NCI-H748 treated with DMSO at 0.1 percent for 48 hours (cell line): Measurements from ENCODE around the gene KRTAP12-2.

Experiments
- DNase-seq: peaks from one replicate; lab custom pipeline; 2025; lab: John Stamatoyannopoulos, UW

KRTAP12-2 gene

DNA sequence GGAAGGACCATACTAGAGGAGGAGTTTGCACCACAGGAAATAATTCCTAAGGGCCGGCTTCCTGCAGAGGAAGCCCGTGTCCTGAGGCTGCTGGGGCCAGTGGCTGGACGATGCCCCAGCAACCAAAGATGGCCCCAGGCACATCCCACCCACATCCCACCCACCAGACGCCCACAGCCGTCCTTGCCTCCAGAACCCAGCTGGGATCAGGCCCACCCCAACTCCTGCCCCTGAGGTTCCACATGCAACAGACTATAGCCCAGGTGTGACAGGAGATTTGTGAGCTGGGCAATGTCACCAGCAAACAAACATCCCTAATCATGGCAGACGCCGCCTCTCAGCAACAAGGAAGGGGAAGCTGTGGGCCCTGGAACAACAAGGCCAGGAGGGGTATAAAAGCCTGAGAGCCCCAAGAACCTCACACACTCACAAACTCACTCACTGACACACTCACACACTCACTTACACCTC, 40.0 kb downstream of the KRTAP12-2 start, which contains the start of gene KRTAP10-9:
Gene KRTAP10-9, plus strand, starts transcription at position 421 of the 471 bp plus-strand sequence. CDS start 79 bp downstream, outside the sequence.
- DNase-seq: no peak

DNA sequence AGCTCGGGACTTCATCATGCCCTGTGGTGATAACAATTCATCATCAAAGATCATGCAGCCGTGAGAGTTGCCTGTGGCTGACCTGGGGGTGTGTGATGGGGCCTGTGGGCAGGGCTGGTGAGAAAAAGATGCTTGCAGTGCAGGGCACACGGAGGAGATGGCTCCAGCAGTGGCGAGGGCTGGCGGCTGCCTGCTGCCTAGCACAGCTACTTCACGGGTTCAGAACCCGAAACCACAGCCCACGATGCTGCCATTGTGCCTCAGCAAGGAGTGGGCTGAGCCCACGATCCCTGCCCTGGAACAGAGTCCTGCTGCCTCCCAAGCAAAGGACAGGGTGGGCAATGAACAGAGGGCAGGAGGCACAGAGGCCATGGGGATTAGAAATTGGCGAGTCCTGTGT, 40.5 kb downstream of the KRTAP12-2 start:
- no peak for DNase-seq

DNA sequence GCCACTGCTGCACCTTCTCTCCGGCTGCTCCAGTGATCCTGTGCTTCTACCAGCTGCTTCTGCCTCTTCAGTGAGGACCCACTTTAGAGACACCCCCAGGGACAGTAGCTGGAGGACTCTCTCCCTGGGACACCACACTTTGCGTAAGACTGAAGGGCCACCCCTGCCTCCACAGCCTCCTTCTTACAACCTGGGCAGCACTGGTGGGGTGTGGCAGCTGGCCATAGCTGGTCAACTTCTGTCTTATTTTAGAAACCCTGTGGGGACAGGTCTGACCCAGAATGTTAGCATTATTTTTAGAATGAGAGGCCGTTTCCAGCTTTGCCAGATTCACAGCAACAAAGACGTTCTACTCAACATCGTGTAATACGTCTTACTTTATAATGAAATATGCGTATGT, 41.0 kb downstream of the KRTAP12-2 start:
- DNase-seq: no peak

DNA sequence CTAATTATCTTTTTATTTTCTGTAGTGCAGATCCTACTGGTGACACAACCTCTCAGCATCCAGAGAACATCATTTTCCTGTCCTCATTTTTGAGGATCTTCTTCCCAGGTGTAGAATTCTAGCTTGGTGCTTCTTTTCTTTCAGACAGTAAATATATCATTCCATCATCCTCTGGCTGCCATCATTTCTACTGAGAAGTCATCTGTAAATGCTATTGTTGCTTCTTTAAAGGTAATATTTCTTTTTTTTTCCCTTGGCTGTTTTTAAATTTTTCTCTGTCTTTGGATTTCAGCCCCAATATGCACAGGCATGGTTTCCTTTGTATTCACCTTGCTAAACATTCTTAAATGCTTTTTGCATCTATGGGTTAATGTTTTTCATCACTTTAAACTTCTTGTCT, 43.2 kb downstream of the KRTAP12-2 start:
- DNase-seq: no peak

DNA sequence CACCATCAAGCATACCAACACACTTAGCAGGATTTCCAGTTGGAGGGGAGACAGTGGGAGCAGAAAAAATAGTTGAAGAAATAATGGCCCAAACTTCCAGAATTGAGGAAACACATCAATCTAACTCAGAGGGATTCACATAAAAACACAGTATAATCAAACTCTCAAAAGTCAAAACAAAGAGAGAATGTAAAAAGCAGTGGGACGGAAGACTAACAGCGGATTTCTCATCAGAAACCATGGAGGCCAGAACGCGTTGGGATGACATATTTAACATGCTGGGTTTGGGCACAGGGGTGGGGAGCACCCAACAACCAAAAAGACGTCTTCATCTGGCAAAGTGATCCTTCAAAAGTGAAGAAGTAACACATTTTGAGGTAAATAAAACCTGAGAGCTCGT, 46.8 kb downstream of the KRTAP12-2 start:
- DNase-seq: no peak

- DNase-seq: no peak
Observed at GRCh38 chr21:44618909-44619308, 47.8 kb downstream of the KRTAP12-2 start.

- DNase-seq: no peak
Observed at GRCh38 chr21:44618504-44618903, 48.2 kb downstream of the KRTAP12-2 start.

DNA sequence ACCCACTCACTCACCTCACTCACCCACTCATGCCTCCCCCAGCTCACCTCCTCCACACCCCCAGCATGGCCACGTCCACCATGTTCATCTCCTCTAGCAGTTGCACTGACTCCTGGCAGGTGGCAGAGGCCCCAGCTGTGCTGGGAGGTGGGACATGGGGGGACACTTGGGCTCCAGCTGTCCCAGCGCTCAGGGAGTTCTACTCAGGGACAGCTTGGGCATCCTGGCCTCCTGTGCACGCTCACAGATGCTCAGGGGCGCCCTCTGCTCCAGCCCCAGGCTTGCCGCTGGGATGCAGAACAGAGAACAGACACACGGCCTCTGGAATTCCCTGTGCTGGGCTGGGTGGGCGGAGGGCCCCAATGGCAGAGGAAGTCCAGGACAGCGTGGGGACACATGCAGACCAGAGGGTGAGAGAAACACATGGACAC, 49.6 kb downstream of the KRTAP12-2 start:
- DNase-seq: no peak

GRCh38 chr21:44616591-44616926, 50.2 kb downstream of the KRTAP12-2 start:
- no peak for DNase-seq
